ENCODE results near the gene OVCA2.

Gene OVCA2

DNA sequence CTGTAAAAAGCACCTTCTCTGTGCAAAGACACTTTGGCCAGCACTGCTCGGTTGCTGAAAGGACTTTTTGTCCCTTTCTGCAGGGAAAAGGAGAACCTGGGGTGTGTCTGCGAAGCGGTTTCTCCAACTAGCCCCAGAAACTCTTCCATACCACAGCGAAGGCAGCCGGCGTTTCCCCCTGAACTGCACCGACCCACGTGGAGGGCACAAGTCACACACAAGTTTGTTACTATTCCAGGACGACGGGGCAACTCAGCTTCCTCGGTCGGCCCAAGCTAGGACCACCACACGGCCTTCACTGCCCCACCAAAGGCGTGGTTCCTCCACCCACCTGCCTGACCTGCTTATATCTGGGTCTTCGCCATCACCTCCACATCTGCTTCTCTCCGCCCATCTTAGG, 18.6 kb upstream of the OVCA2 start:
- no peaks in the 10 kb centered on the region for H3K36me3 Mint-ChIP-seq (ENCODE audit: low read depth)
- no peak overlapping the region for H3K27ac Mint-ChIP-seq
- H3K4me1 Mint-ChIP-seq (ENCODE audit: low read depth), result peaks cover 7% of the 10 kb centered on the region
- peaks cover 69% of the 10 kb centered on the region for H3K27me3 Mint-ChIP-seq (ENCODE audit: low read depth)
- H3K9me3 Mint-ChIP-seq, result no peaks in the 10 kb centered on the region
- H3K4me3 Mint-ChIP-seq, result peak overlapping the region; percentile 34

- Mint-ChIP-seq H3K9me3 (no peaks in the 10 kb centered on the region), H3K27ac (no peak overlapping the region), H3K4me3 (peak overlapping the region; percentile 59), H3K4me1 (ENCODE audit: low read depth) (peaks cover 7% of the 10 kb centered on the region), H3K36me3 (ENCODE audit: low read depth) (no peaks in the 10 kb centered on the region), H3K27me3 (ENCODE audit: low read depth) (peaks cover 71% of the 10 kb centered on the region)
Observed at GRCh38 chr17:2023692-2024571, 17.9 kb upstream of the OVCA2 start.

- H3K4me1 Mint-ChIP-seq (ENCODE audit: low read depth), result peaks cover 7% of the 10 kb centered on the region
- H3K4me3 Mint-ChIP-seq, result peak overlapping the region; percentile 59
- peaks cover 67% of the 10 kb centered on the region for H3K27me3 Mint-ChIP-seq (ENCODE audit: low read depth)
- no peaks in the 10 kb centered on the region for H3K36me3 Mint-ChIP-seq (ENCODE audit: low read depth)
- H3K27ac Mint-ChIP-seq, result no peak overlapping the region
- H3K9me3 Mint-ChIP-seq, result no peaks in the 10 kb centered on the region
Observed at GRCh38 chr17:2024572-2025219, 17.1 kb upstream of the OVCA2 start.

DNA sequence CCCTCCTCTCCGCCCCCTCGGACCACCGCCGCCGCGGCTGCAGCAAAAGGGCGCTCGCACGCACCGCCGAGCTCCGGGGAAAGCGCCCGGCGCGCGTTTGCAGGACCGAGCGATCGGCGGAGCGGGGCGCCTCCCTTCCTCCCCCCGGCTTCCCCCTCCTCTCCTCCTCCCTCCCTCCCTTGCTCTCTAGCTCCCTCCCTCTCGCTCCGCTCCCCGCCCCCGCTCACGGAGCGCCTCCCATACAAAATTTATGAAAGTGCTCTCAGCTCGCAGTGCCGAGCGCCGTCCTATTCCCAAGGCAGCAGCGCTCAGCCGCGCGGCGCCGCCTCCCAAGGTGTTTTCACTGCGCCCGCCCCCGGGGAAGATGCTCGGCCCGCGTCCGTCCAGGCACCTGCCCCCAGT, 16.6 kb upstream of the OVCA2 start, which contains the start of gene RTN4RL1:
RTN4RL1 (minus strand) TSS at position 115 of the 402 bp plus-strand sequence. CDS start 469 bp downstream, outside the sequence.
- H3K27ac Mint-ChIP-seq, result no peak within 1 kb of the TSS

GRCh38 chr17:2025622-2026309, 16.1 kb upstream of the OVCA2 start:
- no peak overlapping the region for H3K27ac Mint-ChIP-seq

More for the DNA sequence above, 16.6 kb upstream of the OVCA2 start, which contains the start of gene RTN4RL1:
- Mint-ChIP-seq H3K36me3 (ENCODE audit: low read depth) (no peaks in the 10 kb centered on the region), H3K4me3 (peak within 1 kb of the TSS; percentile 76), H3K4me1 (ENCODE audit: low read depth) (peaks cover 7% of the 10 kb centered on the region), H3K9me3 (no peaks in the 10 kb centered on the region), H3K27me3 (ENCODE audit: low read depth) (peaks cover 62% of the 10 kb centered on the region)

GRCh38 chr17:2027528-2028233, 14.1 kb upstream of the OVCA2 start:
- peaks cover 18% of the 10 kb centered on the region for H3K4me1 Mint-ChIP-seq (ENCODE audit: low read depth)
- H3K27me3 Mint-ChIP-seq (ENCODE audit: low read depth), result peaks cover 46% of the 10 kb centered on the region
- H3K9me3 Mint-ChIP-seq, result no peaks in the 10 kb centered on the region
- peak overlapping the region; percentile 46 for H3K4me3 Mint-ChIP-seq
- no peaks in the 10 kb centered on the region for H3K36me3 Mint-ChIP-seq (ENCODE audit: low read depth)
- H3K27ac Mint-ChIP-seq, result no peak overlapping the region

More at GRCh38 chr17:2025622-2026309, 16.1 kb upstream of the OVCA2 start:
- H3K36me3 Mint-ChIP-seq (ENCODE audit: low read depth), result no peaks in the 10 kb centered on the region
- no peaks in the 10 kb centered on the region for H3K9me3 Mint-ChIP-seq
- H3K4me1 Mint-ChIP-seq (ENCODE audit: low read depth), result peaks cover 12% of the 10 kb centered on the region
- peak overlapping the region; percentile 76 for H3K4me3 Mint-ChIP-seq
- peaks cover 58% of the 10 kb centered on the region for H3K27me3 Mint-ChIP-seq (ENCODE audit: low read depth)

GRCh38 chr17:2028234-2028614, 13.6 kb upstream of the OVCA2 start:
- Mint-ChIP-seq H3K36me3 (ENCODE audit: low read depth) (no peaks in the 10 kb centered on the region), H3K4me3 (peak overlapping the region; percentile 48), H3K27ac (no peak overlapping the region), H3K4me1 (ENCODE audit: low read depth) (peaks cover 18% of the 10 kb centered on the region), H3K9me3 (no peaks in the 10 kb centered on the region), H3K27me3 (ENCODE audit: low read depth) (peaks cover 41% of the 10 kb centered on the region)

- Mint-ChIP-seq H3K27me3 (ENCODE audit: low read depth) (peaks cover 38% of the 10 kb centered on the region), H3K9me3 (no peaks in the 10 kb centered on the region), H3K27ac (no peak overlapping the region), H3K4me3 (peak overlapping the region; percentile 7), H3K4me1 (ENCODE audit: low read depth) (peaks cover 18% of the 10 kb centered on the region), H3K36me3 (ENCODE audit: low read depth) (no peaks in the 10 kb centered on the region)
Observed at GRCh38 chr17:2028737-2029136, 13.1 kb upstream of the OVCA2 start.

GRCh38 chr17:2029911-2030778, 11.7 kb upstream of the OVCA2 start, which contains the start of gene DPH1:
Gene DPH1 (plus strand): TSS chr17:2030153. CDS start chr17:2030170, 17 bp downstream.
- Mint-ChIP-seq H3K36me3 (ENCODE audit: low read depth) (no peaks in the 10 kb centered on the region), H3K27ac (peak within 1 kb of the TSS; percentile 69), H3K9me3 (no peaks in the 10 kb centered on the region), H3K4me1 (ENCODE audit: low read depth) (peaks cover 18% of the 10 kb centered on the region), H3K27me3 (ENCODE audit: low read depth) (peaks cover 38% of the 10 kb centered on the region), H3K4me3 (peak within 1 kb of the TSS; percentile 93)

DNA sequence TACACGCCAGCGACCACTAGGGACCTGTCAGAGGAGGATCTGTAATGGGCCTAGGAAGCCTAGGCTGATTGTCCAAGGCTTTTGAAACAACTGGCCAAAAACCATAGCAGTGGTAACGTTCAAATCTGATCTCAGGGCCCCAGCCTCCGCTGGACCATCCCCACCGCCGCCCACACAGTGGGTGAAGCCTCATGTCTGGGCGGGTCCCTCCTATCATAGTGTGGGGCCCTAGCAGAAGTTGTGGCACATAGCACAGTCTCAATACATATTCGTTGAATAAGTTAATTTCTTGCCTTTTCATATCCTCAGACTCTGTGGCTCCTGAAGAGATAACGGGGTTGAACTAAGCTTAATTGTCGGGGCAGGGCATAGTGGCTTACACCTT, 11.1 kb upstream of the OVCA2 start:
- Mint-ChIP-seq H3K4me1 (ENCODE audit: low read depth) (peaks cover 16% of the 10 kb centered on the region), H3K27me3 (ENCODE audit: low read depth) (peaks cover 32% of the 10 kb centered on the region), H3K9me3 (no peaks in the 10 kb centered on the region), H3K27ac (peak overlapping the region; percentile 69), H3K36me3 (ENCODE audit: low read depth) (no peaks in the 10 kb centered on the region), H3K4me3 (peak overlapping the region; percentile 93)

GRCh38 chr17:2033153-2033552, 8.7 kb upstream of the OVCA2 start:
- Mint-ChIP-seq H3K27ac (no peak overlapping the region), H3K4me3 (no peak overlapping the region), H3K27me3 (ENCODE audit: low read depth) (peaks cover 10% of the 10 kb centered on the region)

DNA sequence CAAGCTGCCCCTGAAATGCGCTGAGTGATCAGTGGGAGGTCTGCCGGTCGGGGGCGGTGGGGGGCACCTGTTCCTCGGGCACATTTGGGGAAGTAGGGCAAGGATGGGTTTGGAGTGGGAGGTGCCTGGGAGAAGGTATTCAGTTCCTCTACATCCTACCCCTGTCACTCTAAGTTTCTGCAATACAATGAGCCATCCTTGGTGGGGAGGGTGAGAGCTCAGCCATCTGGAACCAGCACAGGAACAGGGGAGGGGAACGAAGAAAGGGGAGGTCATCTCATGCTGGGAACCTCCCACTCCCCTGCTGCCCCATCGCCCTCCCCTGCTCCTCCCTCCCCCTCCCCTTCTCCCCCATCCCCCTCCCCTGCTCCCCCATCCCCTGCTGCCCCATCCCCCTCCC, 7.7 kb upstream of the OVCA2 start:
- Mint-ChIP-seq H3K4me1 (ENCODE audit: low read depth) (peaks cover 11% of the 10 kb centered on the region), H3K27me3 (ENCODE audit: low read depth) (peaks cover under 1% of the 10 kb centered on the region), H3K9me3 (no peaks in the 10 kb centered on the region), H3K36me3 (ENCODE audit: low read depth) (peaks cover 13% of the 10 kb centered on the region), H3K27ac (no peak overlapping the region), H3K4me3 (no peak overlapping the region)

More at GRCh38 chr17:2033153-2033552, 8.7 kb upstream of the OVCA2 start:
- Mint-ChIP-seq H3K4me1 (ENCODE audit: low read depth) (peaks cover 11% of the 10 kb centered on the region), H3K9me3 (no peaks in the 10 kb centered on the region), H3K36me3 (ENCODE audit: low read depth) (peaks cover 11% of the 10 kb centered on the region)

GRCh38 chr17:2034806-2035540, 6.8 kb upstream of the OVCA2 start:
- Mint-ChIP-seq H3K9me3 (no peaks in the 10 kb centered on the region), H3K36me3 (ENCODE audit: low read depth) (peaks cover 14% of the 10 kb centered on the region), H3K27ac (no peak overlapping the region)

More at GRCh38 chr17:2034806-2035540, 6.8 kb upstream of the OVCA2 start:
- Mint-ChIP-seq H3K4me1 (ENCODE audit: low read depth) (peaks cover 11% of the 10 kb centered on the region), H3K27me3 (ENCODE audit: low read depth) (no peaks in the 10 kb centered on the region), H3K4me3 (no peak overlapping the region)
